HEK293 (cell line): ENCODE data around the gene ASCC3.

ENCODE experiments used
- REPIN1 ChIP-seq: fragments of 450-650 bp; formaldehyde crosslinking; IDR thresholded peaks from 2 replicates; pipeline ENCODE4 v1.5.1; 2017; ENCODE audit warnings: missing biosample characterization, missing genetic modification characterization, low read depth
- SCRT1 ChIP-seq: fragments of 450-650 bp; formaldehyde crosslinking; IDR thresholded peaks from 2 replicates; pipeline ENCODE4 v1.5.1; 2016; ENCODE audit warnings: missing biosample characterization, missing genetic modification characterization, borderline replicate concordance
- ZFHX2 ChIP-seq: fragments of 450-650 bp; formaldehyde crosslinking; conservative IDR thresholded peaks from 2 replicates; pipeline ENCODE4 v1.5.1; 2016; ENCODE audit warnings: missing biosample characterization, missing genetic modification characterization
- ZNF274 ChIP-seq, 2 experiments: fragments of 200-500 bp in 1 of 2; fragments of 450-650 bp in 1 of 2; sonication (Bioruptor generic) in 1 of 2; formaldehyde crosslinking in 1 of 2; IDR thresholded peaks; 2 replicates each; pipeline versions ENCODE4 v1.5.1 to v1.6.1; 2014 to 2016; ENCODE audit warnings: borderline replicate concordance in 1 of 2, inconsistent platforms in 1 of 2, low read length in 1 of 2, missing biosample characterization in 1 of 2, missing genetic modification characterization in 1 of 2
- ZNF621 ChIP-seq: fragments of 450-650 bp; formaldehyde crosslinking; IDR thresholded peaks from 2 replicates; pipeline ENCODE4 v1.5.1; 2017; ENCODE audit warnings: missing biosample characterization, missing genetic modification characterization
- ZNF660 ChIP-seq: fragments of 450-650 bp; IDR thresholded peaks from 2 replicates; pipeline ENCODE4 v1.5.1; 2018; ENCODE audit warnings: missing biosample characterization, mild to moderate bottlenecking, missing genetic modification characterization
- TF ChIP-seq, protein P1 (sequence below): fragments of 450-650 bp; formaldehyde crosslinking; IDR thresholded peaks from 2 replicates; pipeline ENCODE4 v1.5.1; 2016; ENCODE audit warnings: missing biosample characterization, missing genetic modification characterization
- TF ChIP-seq, protein P2 (sequence below): fragments of 450-650 bp; formaldehyde crosslinking; IDR thresholded peaks from 2 replicates; pipeline ENCODE4 v1.5.1; 2016; ENCODE audit warnings: missing biosample characterization, missing genetic modification characterization, low read depth

DNA sequence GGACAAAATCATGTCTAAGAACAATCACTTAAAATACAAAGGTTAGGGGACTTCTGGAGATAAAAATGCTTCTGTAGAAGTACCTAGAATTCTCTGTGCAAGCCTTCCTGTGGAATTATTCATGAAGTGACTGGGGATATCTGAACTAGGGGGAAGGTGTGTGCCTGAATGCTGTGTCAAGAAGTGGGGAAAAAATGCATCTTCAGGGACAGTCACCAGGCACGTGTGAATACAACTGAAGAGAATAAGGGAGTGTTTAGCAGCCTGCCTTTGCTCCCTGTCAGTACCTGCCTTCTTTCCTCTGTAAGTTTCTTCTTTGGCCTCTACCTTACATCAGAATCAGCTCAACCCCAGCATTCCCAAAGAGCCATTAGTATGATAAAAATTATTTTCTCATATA is 201.0 kb downstream of the ASCC3 start:
- no peak for TF ChIP-seq ZFHX2
- TF ChIP-seq, protein P1, sequence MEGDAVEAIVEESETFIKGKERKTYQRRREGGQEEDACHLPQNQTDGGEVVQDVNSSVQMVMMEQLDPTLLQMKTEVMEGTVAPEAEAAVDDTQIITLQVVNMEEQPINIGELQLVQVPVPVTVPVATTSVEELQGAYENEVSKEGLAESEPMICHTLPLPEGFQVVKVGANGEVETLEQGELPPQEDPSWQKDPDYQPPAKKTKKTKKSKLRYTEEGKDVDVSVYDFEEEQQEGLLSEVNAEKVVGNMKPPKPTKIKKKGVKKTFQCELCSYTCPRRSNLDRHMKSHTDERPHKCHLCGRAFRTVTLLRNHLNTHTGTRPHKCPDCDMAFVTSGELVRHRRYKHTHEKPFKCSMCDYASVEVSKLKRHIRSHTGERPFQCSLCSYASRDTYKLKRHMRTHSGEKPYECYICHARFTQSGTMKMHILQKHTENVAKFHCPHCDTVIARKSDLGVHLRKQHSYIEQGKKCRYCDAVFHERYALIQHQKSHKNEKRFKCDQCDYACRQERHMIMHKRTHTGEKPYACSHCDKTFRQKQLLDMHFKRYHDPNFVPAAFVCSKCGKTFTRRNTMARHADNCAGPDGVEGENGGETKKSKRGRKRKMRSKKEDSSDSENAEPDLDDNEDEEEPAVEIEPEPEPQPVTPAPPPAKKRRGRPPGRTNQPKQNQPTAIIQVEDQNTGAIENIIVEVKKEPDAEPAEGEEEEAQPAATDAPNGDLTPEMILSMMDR (tag by site-specific recombination) = no peak
- TF ChIP-seq, protein P2, sequence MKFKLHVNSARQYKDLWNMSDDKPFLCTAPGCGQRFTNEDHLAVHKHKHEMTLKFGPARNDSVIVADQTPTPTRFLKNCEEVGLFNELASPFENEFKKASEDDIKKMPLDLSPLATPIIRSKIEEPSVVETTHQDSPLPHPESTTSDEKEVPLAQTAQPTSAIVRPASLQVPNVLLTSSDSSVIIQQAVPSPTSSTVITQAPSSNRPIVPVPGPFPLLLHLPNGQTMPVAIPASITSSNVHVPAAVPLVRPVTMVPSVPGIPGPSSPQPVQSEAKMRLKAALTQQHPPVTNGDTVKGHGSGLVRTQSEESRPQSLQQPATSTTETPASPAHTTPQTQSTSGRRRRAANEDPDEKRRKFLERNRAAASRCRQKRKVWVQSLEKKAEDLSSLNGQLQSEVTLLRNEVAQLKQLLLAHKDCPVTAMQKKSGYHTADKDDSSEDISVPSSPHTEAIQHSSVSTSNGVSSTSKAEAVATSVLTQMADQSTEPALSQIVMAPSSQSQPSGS (tag by site-specific recombination) = no peak
- no peak for TF ChIP-seq ZNF660 (tag by site-specific recombination)
- TF ChIP-seq ZNF274 (IDR thresholded peaks at IDR 0.05; ENCODE audit: low read length) = no peak
- TF ChIP-seq ZNF274 (tag by site-specific recombination; IDR thresholded peaks at IDR 0.05; ENCODE audit: borderline replicate concordance) = no peak
- no peak for TF ChIP-seq SCRT1 (tag by site-specific recombination)
- no peak for TF ChIP-seq ZNF621 (tag by site-specific recombination)
- no peak for TF ChIP-seq REPIN1 (tag by site-specific recombination)
